Limb (tissue), 2 donors: Measurements from ENCODE around the gene LRP5.

Experiments used
- DNase-seq, 2 donors: peaks; one replicate each; pipeline ENCODE4 v3.0.0-alpha.2; 2016; ENCODE audit errors: extremely low spot score in 2 of 2

Gene LRP5

GRCh38 chr11:68308068-68308467 is 4.3 kb upstream of the LRP5 start:
- no peak for DNase-seq

- DNase-seq, result no peak
Observed at GRCh38 chr11:68309621-68310185, 2.7 kb upstream of the LRP5 start.

- no peak for DNase-seq
Observed at GRCh38 chr11:68311160-68312116, 953 bp upstream of the LRP5 start.

GRCh38 chr11:68312780-68313573 is 586 bp downstream of the LRP5 start:
- DNase-seq, result no peak

- DNase-seq, result no peak
Observed at GRCh38 chr11:68313574-68314202, 1.3 kb downstream of the LRP5 start.

GRCh38 chr11:68314203-68315170 is 2.1 kb downstream of the LRP5 start:
- DNase-seq, result no peak

GRCh38 chr11:68315171-68315920 is 3.0 kb downstream of the LRP5 start:
- no peak for DNase-seq

- no peak for DNase-seq
Observed at GRCh38 chr11:68317147-68317785, 4.9 kb downstream of the LRP5 start.

GRCh38 chr11:68321293-68322051 is 9.1 kb downstream of the LRP5 start:
- DNase-seq, result no peak

GRCh38 chr11:68322052-68322430 is 9.7 kb downstream of the LRP5 start:
- DNase-seq, result no peak

- DNase-seq, result no peak
Observed at GRCh38 chr11:68324241-68324640, 11.8 kb downstream of the LRP5 start.

- DNase-seq, result no peak
Observed at GRCh38 chr11:68324695-68325094, 12.3 kb downstream of the LRP5 start.

- no peak for DNase-seq
Observed at GRCh38 chr11:68325183-68325906, 13.0 kb downstream of the LRP5 start.

- DNase-seq, result no peak
Observed at GRCh38 chr11:68325907-68326220, 13.5 kb downstream of the LRP5 start.

GRCh38 chr11:68326334-68327215 is 14.2 kb downstream of the LRP5 start:
- DNase-seq, result no peak

GRCh38 chr11:68327586-68328370 is 15.4 kb downstream of the LRP5 start:
- no peak for DNase-seq
